Mesothelial cell of epicardium (in vitro differentiated cells): ENCODE measurements around the gene COMMD2. TPM values are rescaled to one million over a fixed set of nuclear protein-coding genes. Genes with fewer than 3 reads are reported as not detected.
A peak's percentile ranks its signal among the peaks of the same experiment; 100 is the strongest.

Source experiments
- DNase-seq, 2 experiments: peaks; one replicate each; pipeline ENCODE4 v3.0.0; 2021; ENCODE audit warnings: low spot score in 2 of 2; ENCODE audit not compliant: unreplicated experiment in 2 of 2
- H3K27ac Mint-ChIP-seq: 2 replicates; pipeline ENCODE4 v1.8.0; 2021; ENCODE audit warnings: mixed read lengths
- H3K27me3 Mint-ChIP-seq: 2 replicates; pipeline ENCODE4 v1.8.0; 2021; ENCODE audit warnings: low read depth, mixed read lengths
- H3K36me3 Mint-ChIP-seq: 2 replicates; pipeline ENCODE4 v1.8.0; 2021; ENCODE audit warnings: mixed read lengths
- H3K4me1 Mint-ChIP-seq: 2 replicates; pipeline ENCODE4 v1.8.0; 2021; ENCODE audit warnings: mixed read lengths
- H3K4me3 Mint-ChIP-seq: 2 replicates; pipeline ENCODE4 v1.8.0; 2021; ENCODE audit warnings: mild to moderate bottlenecking, moderate library complexity, mixed read lengths
- H3K9me3 Mint-ChIP-seq: 2 replicates; pipeline ENCODE4 v1.8.0; 2021; ENCODE audit warnings: mixed read lengths
- CTCF ChIP-seq: fragments of 200-600 bp; sonication (generic); IDR thresholded peaks from one replicate; pipeline ENCODE4 v1.5.0; 2021; ENCODE audit warnings: antibody characterized with exemption; ENCODE audit not compliant: unreplicated experiment
- total RNA-seq: library from RNA; stranded (reverse); gene quantifications from 3 replicates; pipeline ENCODE4 v1.2.1, GENCODE V29; 2021

The COMMD2 gene
- total RNA-seq, 1 donor from 2014 or later = 55.7 TPM

- DNase-seq = no peak
- Mint-ChIP-seq H3K36me3 (no peaks in the 10 kb centered on the region), H3K4me3 (no peak overlapping the region), H3K27me3 (peaks cover 28% of the 10 kb centered on the region), H3K27ac (no peak overlapping the region), H3K9me3 (no peaks in the 10 kb centered on the region), H3K4me1 (no peaks in the 10 kb centered on the region)
- TF ChIP-seq CTCF = no peak
Measured at GRCh38 chr3:149764302-149764701, 12.0 kb upstream of the COMMD2 start.

DNA sequence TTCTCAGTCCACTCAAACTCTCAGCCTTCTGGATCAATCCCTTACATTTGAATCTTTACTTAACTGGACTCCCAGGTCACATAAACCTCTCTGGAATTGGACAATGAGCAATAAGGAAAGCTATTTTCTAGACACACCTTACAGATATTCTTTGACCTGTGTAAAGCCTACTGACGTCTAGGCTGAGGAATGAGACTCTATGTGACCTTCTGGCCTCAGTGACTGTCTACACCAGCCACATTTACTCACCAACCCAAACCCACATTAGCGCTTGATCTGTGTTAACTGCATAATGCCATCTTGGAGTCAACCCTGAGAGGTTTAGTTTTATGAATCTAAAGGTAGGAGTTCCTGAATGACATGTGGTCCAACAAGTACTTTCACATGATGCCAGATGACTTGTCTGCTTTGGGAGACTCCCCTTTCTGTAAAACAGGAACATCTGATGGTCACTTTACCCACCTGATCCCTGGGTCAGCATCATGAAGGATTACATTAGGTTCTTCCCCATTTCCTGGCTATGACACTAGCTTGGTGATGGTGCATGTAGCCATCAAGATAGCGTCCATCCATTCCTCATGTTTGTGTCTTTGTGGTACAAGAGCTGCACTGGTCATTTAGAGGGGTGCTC is 11.4 kb upstream of the COMMD2 start:
- peaks cover 34% of the 10 kb centered on the region for H3K27me3 Mint-ChIP-seq
- no peak overlapping the region for H3K27ac Mint-ChIP-seq
- DNase-seq = no peak
- H3K9me3 Mint-ChIP-seq = no peaks in the 10 kb centered on the region
- H3K4me1 Mint-ChIP-seq = no peaks in the 10 kb centered on the region
- H3K36me3 Mint-ChIP-seq = no peaks in the 10 kb centered on the region
- H3K4me3 Mint-ChIP-seq = no peak overlapping the region
- TF ChIP-seq CTCF = no peak

DNA sequence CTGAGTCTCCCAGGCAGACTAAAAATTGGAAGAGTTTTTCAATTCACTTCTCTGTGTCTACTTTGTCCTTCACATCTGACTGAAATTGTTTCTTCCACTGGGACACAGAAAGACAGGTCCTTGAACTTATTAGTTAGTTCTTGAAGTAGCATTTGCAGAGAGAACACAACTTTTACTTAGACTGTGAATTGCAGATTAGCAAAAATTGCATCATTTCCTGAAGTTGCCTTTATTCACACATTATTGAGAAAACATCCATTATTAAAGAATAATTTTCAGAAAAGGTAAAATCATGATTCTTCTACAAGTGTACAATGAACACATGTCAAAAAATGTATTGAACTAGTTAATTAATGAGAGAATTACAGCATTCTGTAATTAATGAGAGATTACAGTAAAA is 1.4 kb upstream of the COMMD2 start:
- Mint-ChIP-seq H3K4me3 (peak overlapping the region; percentile 98), H3K27me3 (peaks cover 21% of the 10 kb centered on the region), H3K9me3 (no peaks in the 10 kb centered on the region), H3K4me1 (peaks cover 10% of the 10 kb centered on the region), H3K27ac (no peak overlapping the region), H3K36me3 (peaks cover 7% of the 10 kb centered on the region)
- TF ChIP-seq CTCF = no peak
- no peak for DNase-seq

DNA sequence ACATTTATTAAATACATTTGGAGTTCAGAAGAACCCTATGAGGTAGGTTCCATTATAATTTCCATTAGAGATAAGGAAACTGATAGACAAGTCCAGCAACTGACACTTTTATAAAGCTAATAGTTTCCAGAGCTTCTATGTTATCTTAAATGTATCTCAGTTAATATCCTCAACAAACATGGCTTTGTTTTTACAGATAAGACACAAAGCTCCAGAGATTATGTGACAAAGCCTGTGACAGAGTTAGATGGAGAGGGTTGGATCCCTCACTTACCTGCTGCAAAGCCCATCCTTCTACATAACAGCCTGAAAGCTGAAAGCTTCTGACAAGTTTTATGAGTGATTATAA is 473 bp upstream of the COMMD2 start:
- peak; percentile 31 for TF ChIP-seq CTCF
- Mint-ChIP-seq H3K27ac (peak overlapping the region; percentile 98), H3K9me3 (no peaks in the 10 kb centered on the region), H3K27me3 (peaks cover 17% of the 10 kb centered on the region), H3K4me1 (peaks cover 10% of the 10 kb centered on the region), H3K4me3 (peak overlapping the region; percentile 98), H3K36me3 (peaks cover 17% of the 10 kb centered on the region)
- DNase-seq = no peak

DNA sequence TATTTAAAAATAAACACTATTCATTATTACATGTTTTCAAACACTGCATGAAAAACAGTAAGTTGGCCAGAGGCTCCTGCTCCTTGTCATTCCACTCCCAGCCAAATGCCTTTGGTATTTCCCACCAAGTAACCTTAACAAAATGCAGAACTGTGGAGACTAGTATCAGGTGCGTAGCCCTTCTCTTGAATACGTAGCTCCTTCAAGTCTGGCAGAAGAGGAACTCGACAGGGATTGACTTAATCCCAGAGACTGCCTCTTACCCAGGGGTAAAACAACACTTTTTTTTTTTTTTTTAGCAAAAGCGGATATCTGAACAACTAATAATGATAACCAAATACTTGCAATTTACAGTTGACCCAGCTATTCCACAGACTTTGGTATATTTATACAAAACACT is 738 bp downstream of the COMMD2 start:
- H3K27ac Mint-ChIP-seq = peak overlapping the region; percentile 98
- H3K4me1 Mint-ChIP-seq = peaks cover 10% of the 10 kb centered on the region

More for the DNA sequence above, 738 bp downstream of the COMMD2 start:
- peaks cover 22% of the 10 kb centered on the region for H3K36me3 Mint-ChIP-seq
- H3K27me3 Mint-ChIP-seq = peaks cover 11% of the 10 kb centered on the region
- H3K4me3 Mint-ChIP-seq = peak overlapping the region; percentile 98
- no peaks in the 10 kb centered on the region for H3K9me3 Mint-ChIP-seq
- DNase-seq = no peak
- no peak for TF ChIP-seq CTCF
